ENCODE measurements around the gene TRIM9. TPM values are rescaled to one million over a fixed set of nuclear protein-coding genes. Genes with fewer than 3 reads are reported as not detected.

TRIM9 gene
- total and polyA plus RNA-seq, 9 of the 15 experiments (the other 6 are each of a cell fraction or from before 2014, with no cell fraction given) = 0.03 to 0.15 (median 0.04) TPM; not detected in 4

DNA sequence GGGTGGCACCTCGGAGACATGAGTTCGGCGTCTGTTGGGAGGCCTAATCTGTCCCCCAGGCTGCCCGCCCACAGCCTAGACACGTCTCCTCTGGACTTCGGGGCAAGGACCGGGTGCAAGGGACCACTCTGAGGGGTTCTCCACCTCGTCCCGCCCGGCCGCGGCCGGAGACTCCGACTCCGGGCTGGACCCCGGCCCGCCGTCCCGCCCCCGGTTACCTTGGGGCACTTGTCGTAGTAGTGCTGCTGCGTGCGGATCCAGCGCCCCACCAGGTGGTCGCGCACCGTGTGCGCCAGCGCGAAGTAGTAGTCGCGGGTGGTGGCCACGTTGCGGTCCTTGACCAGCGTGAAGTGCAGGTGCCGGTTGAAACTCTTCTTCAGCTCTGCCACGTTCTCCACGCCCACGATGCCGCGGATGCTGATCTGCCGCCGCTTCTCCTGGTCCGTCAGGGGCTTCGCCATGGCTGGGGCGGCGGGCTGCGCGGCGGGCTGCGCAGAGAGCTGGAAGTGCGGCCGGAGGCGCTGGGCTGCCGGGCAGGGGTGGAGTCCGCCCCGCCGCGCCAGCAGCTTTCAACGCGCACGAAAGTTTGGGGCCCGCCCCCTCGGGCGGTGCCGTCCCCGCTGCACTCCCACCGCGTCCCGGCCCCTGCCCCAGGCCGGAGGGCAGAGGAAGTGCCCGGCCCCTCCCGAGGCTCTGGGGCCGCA is 150.8 kb downstream of the TRIM9 start, which contains the start of gene PYGL (continued):
- no peak for TF ChIP-seq ZNF76 (CRISPR knock-in tag; IDR thresholded peaks at IDR 0.05; ENCODE audit: borderline replicate concordance)
- TF ChIP-seq, protein P1, sequence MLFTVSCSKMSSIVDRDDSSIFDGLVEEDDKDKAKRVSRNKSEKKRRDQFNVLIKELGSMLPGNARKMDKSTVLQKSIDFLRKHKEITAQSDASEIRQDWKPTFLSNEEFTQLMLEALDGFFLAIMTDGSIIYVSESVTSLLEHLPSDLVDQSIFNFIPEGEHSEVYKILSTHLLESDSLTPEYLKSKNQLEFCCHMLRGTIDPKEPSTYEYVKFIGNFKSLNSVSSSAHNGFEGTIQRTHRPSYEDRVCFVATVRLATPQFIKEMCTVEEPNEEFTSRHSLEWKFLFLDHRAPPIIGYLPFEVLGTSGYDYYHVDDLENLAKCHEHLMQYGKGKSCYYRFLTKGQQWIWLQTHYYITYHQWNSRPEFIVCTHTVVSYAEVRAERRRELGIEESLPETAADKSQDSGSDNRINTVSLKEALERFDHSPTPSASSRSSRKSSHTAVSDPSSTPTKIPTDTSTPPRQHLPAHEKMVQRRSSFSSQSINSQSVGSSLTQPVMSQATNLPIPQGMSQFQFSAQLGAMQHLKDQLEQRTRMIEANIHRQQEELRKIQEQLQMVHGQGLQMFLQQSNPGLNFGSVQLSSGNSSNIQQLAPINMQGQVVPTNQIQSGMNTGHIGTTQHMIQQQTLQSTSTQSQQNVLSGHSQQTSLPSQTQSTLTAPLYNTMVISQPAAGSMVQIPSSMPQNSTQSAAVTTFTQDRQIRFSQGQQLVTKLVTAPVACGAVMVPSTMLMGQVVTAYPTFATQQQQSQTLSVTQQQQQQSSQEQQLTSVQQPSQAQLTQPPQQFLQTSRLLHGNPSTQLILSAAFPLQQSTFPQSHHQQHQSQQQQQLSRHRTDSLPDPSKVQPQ (CRISPR knock-in tag; IDR thresholded peaks at IDR 0.05; ENCODE audit: borderline replicate concordance) = no peak
- 0 out of 4 replicates have a peak, but pooled peaks of 1 of the 2 experiments have one; percentile 46 for TF ChIP-seq TEAD1 (CRISPR knock-in tag; IDR thresholded peaks at IDR 0.05)
- no peak for TF ChIP-seq CREB1 (IDR thresholded peaks at IDR 0.05)
- peak; percentile 43; the same call in 1 of the 2 replicates for TF ChIP-seq CREB1 (CRISPR knock-in tag; IDR thresholded peaks at IDR 0.05)
- TF ChIP-seq, protein P2, sequence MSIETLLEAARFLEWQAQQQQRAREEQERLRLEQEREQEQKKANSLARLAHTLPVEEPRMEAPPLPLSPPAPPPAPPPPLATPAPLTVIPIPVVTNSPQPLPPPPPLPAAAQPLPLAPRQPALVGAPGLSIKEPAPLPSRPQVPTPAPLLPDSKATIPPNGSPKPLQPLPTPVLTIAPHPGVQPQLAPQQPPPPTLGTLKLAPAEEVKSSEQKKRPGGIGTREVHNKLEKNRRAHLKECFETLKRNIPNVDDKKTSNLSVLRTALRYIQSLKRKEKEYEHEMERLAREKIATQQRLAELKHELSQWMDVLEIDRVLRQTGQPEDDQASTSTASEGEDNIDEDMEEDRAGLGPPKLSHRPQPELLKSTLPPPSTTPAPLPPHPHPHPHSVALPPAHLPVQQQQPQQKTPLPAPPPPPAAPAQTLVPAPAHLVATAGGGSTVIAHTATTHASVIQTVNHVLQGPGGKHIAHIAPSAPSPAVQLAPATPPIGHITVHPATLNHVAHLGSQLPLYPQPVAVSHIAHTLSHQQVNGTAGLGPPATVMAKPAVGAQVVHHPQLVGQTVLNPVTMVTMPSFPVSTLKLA (conservative IDR thresholded peaks at IDR 0.05) = peak in 1 of 2 experiments; percentile 35; a peak in 1 of 4 replicates
- TF ChIP-seq, protein P3, sequence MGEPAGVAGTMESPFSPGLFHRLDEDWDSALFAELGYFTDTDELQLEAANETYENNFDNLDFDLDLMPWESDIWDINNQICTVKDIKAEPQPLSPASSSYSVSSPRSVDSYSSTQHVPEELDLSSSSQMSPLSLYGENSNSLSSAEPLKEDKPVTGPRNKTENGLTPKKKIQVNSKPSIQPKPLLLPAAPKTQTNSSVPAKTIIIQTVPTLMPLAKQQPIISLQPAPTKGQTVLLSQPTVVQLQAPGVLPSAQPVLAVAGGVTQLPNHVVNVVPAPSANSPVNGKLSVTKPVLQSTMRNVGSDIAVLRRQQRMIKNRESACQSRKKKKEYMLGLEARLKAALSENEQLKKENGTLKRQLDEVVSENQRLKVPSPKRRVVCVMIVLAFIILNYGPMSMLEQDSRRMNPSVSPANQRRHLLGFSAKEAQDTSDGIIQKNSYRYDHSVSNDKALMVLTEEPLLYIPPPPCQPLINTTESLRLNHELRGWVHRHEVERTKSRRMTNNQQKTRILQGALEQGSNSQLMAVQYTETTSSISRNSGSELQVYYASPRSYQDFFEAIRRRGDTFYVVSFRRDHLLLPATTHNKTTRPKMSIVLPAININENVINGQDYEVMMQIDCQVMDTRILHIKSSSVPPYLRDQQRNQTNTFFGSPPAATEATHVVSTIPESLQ (CRISPR knock-in tag; IDR thresholded peaks at IDR 0.05) = 0 out of 2 replicates have a peak, but pooled peaks have one; percentile 49
- TF ChIP-seq CBFB (CRISPR knock-in tag; IDR thresholded peaks at IDR 0.05) = 0 out of 2 replicates have a peak, but pooled peaks have one; percentile 25
- peak; percentile 72 for TF ChIP-seq FIP1L1 (IDR thresholded peaks at IDR 0.05; ENCODE audit: low read depth, low read length, poor library complexity, severe bottlenecking)
- TF ChIP-seq, protein P4, sequence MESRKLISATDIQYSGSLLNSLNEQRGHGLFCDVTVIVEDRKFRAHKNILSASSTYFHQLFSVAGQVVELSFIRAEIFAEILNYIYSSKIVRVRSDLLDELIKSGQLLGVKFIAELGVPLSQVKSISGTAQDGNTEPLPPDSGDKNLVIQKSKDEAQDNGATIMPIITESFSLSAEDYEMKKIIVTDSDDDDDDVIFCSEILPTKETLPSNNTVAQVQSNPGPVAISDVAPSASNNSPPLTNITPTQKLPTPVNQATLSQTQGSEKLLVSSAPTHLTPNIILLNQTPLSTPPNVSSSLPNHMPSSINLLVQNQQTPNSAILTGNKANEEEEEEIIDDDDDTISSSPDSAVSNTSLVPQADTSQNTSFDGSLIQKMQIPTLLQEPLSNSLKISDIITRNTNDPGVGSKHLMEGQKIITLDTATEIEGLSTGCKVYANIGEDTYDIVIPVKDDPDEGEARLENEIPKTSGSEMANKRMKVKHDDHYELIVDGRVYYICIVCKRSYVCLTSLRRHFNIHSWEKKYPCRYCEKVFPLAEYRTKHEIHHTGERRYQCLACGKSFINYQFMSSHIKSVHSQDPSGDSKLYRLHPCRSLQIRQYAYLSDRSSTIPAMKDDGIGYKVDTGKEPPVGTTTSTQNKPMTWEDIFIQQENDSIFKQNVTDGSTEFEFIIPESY (CRISPR knock-in tag; IDR thresholded peaks at IDR 0.05) = no peak
- TF ChIP-seq YY1 (IDR thresholded peaks at IDR 0.05; ENCODE audit: borderline replicate concordance in 1 of 3, control insufficient read depth in 1 of 3, extremely low read depth in 1 of 3, insufficient read depth in 3 of 3, insufficient read length in 1 of 3, insufficient replicate concordance in 2 of 3, low read depth in 1 of 3, low read length in 2 of 3) = peak in 1 of 3 experiments; percentile 56
- TF ChIP-seq, protein P5, sequence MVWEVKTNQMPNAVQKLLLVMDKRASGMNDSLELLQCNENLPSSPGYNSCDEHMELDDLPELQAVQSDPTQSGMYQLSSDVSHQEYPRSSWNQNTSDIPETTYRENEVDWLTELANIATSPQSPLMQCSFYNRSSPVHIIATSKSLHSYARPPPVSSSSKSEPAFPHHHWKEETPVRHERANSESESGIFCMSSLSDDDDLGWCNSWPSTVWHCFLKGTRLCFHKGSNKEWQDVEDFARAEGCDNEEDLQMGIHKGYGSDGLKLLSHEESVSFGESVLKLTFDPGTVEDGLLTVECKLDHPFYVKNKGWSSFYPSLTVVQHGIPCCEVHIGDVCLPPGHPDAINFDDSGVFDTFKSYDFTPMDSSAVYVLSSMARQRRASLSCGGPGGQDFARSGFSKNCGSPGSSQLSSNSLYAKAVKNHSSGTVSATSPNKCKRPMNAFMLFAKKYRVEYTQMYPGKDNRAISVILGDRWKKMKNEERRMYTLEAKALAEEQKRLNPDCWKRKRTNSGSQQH (CRISPR knock-in tag; IDR thresholded peaks at IDR 0.05) = no peak
- TF ChIP-seq NFE2L1 (tag; IDR thresholded peaks at IDR 0.05; ENCODE audit: borderline replicate concordance, low read depth) = no peak
- TF ChIP-seq SRSF9 (IDR thresholded peaks at IDR 0.05; ENCODE audit: borderline replicate concordance, low read depth, low read length) = no peak

Data from K562 (cell line).